Thymus (tissue), 11 donors: Measurements from ENCODE around the gene HOXD12. TPM values are rescaled to one million over a fixed set of nuclear protein-coding genes. Genes with fewer than 3 reads are reported as not detected.

ENCODE experiments used
- DNase-seq, 9 donors: peaks; one replicate each; pipeline ENCODE4 v3.0.0-alpha.2; 2013; ENCODE audit warnings: low spot score in 9 of 9, low read depth in 6 of 9, missing footprints in 1 of 9
- H3K27ac ChIP-seq, 2 donors: one replicate each; pipeline ENCODE4 v1.5.1; 2013; ENCODE audit warnings: control low read depth in 1 of 2, low read depth in 1 of 2, low read length in 1 of 2, mild to moderate bottlenecking in 1 of 2, moderate library complexity in 1 of 2
- H3K27me3 ChIP-seq, 2 donors: one replicate each; pipeline ENCODE4 v1.5.1; 2013; ENCODE audit warnings: low read length in 1 of 2; ENCODE audit not compliant: control insufficient read depth in 2 of 2, insufficient read depth in 1 of 2
- H3K36me3 ChIP-seq, 2 donors: one replicate each; pipeline ENCODE4 v1.5.1; 2013; ENCODE audit warnings: low read length in 1 of 2, mild to moderate bottlenecking in 1 of 2, moderate library complexity in 1 of 2; ENCODE audit not compliant: control insufficient read depth in 2 of 2, insufficient read depth in 2 of 2
- H3K4me1 ChIP-seq, 2 donors: one replicate each; pipeline ENCODE4 v1.5.1; 2013; ENCODE audit warnings: low read length in 2 of 2; ENCODE audit not compliant: control insufficient read depth in 2 of 2, insufficient read depth in 2 of 2
- H3K4me3 ChIP-seq, 2 donors: one replicate each; pipeline ENCODE4 v1.5.1; 2013; ENCODE audit warnings: low read length in 2 of 2, control low read depth in 1 of 2, mild to moderate bottlenecking in 1 of 2
- H3K9me3 ChIP-seq, 2 donors: one replicate each; pipeline ENCODE4 v1.5.1; 2013; ENCODE audit warnings: low read length in 1 of 2, mild to moderate bottlenecking in 1 of 2; ENCODE audit not compliant: control insufficient read depth in 2 of 2, insufficient read depth in 1 of 2
- WGBS: extraction: QIAGEN DNeasy Blood & Tissue Kit; methylation state at CpG from one replicate; pipeline ENCODE4 v1.1.7; 2013; 5-methylcytosine and 5-hydroxymethylcytosine counted together
- polyA plus RNA-seq: library from polyadenylated mRNA; stranded (reverse); fragments of 200-250 nt; gene quantifications from one replicate; pipeline ENCODE4 v1.2.3, GENCODE V29; 2013
- total RNA-seq: library from RNA; stranded (reverse); fragments of 120-200 nt; gene quantifications from one replicate; pipeline ENCODE4 v1.2.4, GENCODE V29; 2013
- donor health status: healthy.

HOXD12 gene
- total and polyA plus RNA-seq, 2 donors: not detected

GRCh38 chr2:176103194-176103593, 3.6 kb downstream of the HOXD12 start:
- H3K27ac ChIP-seq: no peak overlapping the region
- 24% methylated on average over 7 of the region's 7 CpGs for WGBS
- DNase-seq: no peak
- H3K36me3 ChIP-seq: no peaks in the 10 kb centered on the region
- peaks cover 0 to 3% of the 10 kb centered on the region in 2 donors for H3K4me1 ChIP-seq
- peaks cover 92 to 98% of the 10 kb centered on the region in 2 donors for H3K27me3 ChIP-seq
- peaks cover 1 to 13% of the 10 kb centered on the region in 2 donors for H3K9me3 ChIP-seq
- no peak overlapping the region for H3K4me3 ChIP-seq

- 9% methylated on average over 17 of the region's 17 CpGs for WGBS
- DNase-seq: no peak
- Histone ChIP-seq H3K36me3 (no peaks in the 10 kb centered on the region), H3K4me3 (no peak overlapping the region), H3K27me3 (peaks cover 92 to 98% of the 10 kb centered on the region in 2 donors), H3K9me3 (peaks cover 1 to 13% of the 10 kb centered on the region in 2 donors), H3K4me1 (peaks cover 0 to 3% of the 10 kb centered on the region in 2 donors), H3K27ac (no peak overlapping the region)
These were observed 4.2 kb downstream of the HOXD12 start for GRCh38 chr2:176103742-176104315.

DNA sequence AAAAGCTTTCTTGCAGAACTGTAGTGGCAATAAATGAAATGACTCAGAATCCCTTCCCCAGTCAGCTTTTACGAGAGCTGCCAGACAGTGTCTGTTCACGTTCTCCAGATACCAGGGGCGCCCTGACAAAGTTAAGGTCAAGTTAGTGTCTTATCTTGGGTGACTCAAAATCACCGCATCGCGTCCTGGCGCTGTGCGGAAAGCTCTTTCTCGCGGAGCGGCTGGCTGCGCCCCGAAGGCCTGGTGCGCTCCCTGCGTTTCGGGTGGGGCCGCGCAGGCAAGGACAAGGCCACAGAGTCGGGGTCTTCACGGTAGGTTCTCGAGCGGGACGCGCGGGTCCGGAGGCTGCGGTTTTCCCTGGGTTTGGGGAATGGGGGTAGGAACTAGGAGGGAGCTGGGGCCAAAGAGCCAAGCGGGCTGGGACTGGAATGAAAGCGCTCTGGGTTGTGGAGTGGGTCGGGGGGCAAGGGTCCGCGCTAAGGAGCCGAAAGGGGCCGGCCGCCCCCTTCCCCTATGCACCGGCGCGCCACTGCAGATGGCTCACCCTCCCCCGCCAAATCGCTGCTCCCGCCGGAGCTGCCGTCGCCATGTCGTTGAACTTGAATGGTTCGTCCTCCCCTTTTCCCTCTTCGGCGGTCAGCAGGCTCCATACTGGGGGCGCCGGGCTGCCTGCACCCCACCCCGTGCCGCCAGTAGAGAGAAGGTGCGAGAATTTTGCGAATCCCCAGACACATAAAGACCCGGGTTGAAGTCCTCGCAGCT, 4.9 kb downstream of the HOXD12 start:
- WGBS: 7% methylated on average over 56 of the region's 56 CpGs
- H3K27me3 ChIP-seq: peaks cover 92 to 98% of the 10 kb centered on the region in 2 donors
- H3K4me1 ChIP-seq: peaks cover 0 to 3% of the 10 kb centered on the region in 2 donors
- no peak for DNase-seq
- no peak overlapping the region for H3K27ac ChIP-seq
- no peak overlapping the region for H3K4me3 ChIP-seq
- peaks cover 1 to 13% of the 10 kb centered on the region in 2 donors for H3K9me3 ChIP-seq
- H3K36me3 ChIP-seq: no peaks in the 10 kb centered on the region

- peaks cover 0 to 3% of the 10 kb centered on the region in 2 donors for H3K4me1 ChIP-seq
- H3K27me3 ChIP-seq: peaks cover 91 to 98% of the 10 kb centered on the region in 2 donors
These were observed 5.6 kb downstream of the HOXD12 start for GRCh38 chr2:176105078-176105729.

GRCh38 chr2:176105730-176106580, 6.4 kb downstream of the HOXD12 start:
- peaks cover 0 to 4% of the 10 kb centered on the region in 2 donors for H3K9me3 ChIP-seq
- no peaks in the 10 kb centered on the region for H3K36me3 ChIP-seq
- H3K4me3 ChIP-seq: no peak overlapping the region
- no peak overlapping the region for H3K27ac ChIP-seq
- WGBS: 7% methylated on average over 25 of the region's 25 CpGs
- DNase-seq: no peak
- peaks cover 89 to 98% of the 10 kb centered on the region in 2 donors for H3K27me3 ChIP-seq
- peaks cover 0 to 3% of the 10 kb centered on the region in 2 donors for H3K4me1 ChIP-seq

More at GRCh38 chr2:176105078-176105729, 5.6 kb downstream of the HOXD12 start:
- no peaks in the 10 kb centered on the region for H3K36me3 ChIP-seq
- H3K27ac ChIP-seq: no peak overlapping the region
- no peak for DNase-seq
- H3K4me3 ChIP-seq: no peak overlapping the region
- 11% methylated on average over 25 of the region's 25 CpGs for WGBS
- peaks cover 0 to 9% of the 10 kb centered on the region in 2 donors for H3K9me3 ChIP-seq

- Histone ChIP-seq H3K36me3 (no peaks in the 10 kb centered on the region), H3K4me3 (no peak within 1 kb of the TSS), H3K4me1 (peaks cover 0 to 3% of the 10 kb centered on the region in 2 donors), H3K9me3 (peaks cover 0 to 4% of the 10 kb centered on the region in 2 donors), H3K27ac (no peak within 1 kb of the TSS), H3K27me3 (peaks cover 93 to 98% of the 10 kb centered on the region in 2 donors)
- WGBS: 4% methylated on average over 85 of the region's 85 CpGs
- DNase-seq: no peak
These were observed 7.3 kb downstream of the HOXD12 start, which contains the start of gene HOXD11 for GRCh38 chr2:176106581-176107539. Gene HOXD11 (plus strand): TSS chr2:176107280. CDS start chr2:176107356, 76 bp downstream.

DNA sequence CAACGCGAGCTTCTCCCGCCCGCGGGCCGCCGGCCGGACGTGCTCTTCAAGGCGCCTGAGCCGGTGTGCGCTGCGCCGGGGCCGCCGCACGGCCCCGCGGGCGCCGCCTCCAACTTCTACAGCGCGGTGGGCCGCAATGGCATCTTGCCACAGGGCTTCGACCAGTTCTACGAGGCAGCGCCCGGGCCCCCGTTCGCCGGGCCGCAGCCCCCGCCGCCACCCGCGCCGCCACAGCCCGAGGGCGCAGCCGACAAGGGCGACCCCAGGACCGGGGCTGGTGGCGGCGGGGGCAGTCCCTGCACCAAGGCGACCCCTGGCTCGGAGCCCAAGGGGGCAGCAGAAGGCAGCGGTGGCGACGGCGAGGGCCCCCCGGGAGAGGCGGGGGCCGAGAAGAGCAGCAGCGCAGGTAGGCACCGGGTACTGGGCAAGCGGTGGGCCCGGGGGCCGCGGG, 8.2 kb downstream of the HOXD12 start:
- Histone ChIP-seq H3K4me1 (peaks cover 0 to 3% of the 10 kb centered on the region in 2 donors), H3K4me3 (no peak overlapping the region), H3K27me3 (peaks cover 93 to 98% of the 10 kb centered on the region in 2 donors), H3K27ac (no peak overlapping the region), H3K36me3 (no peaks in the 10 kb centered on the region), H3K9me3 (peaks cover 0 to 4% of the 10 kb centered on the region in 2 donors)
- 5% methylated on average over 59 of the region's 59 CpGs for WGBS
- no peak for DNase-seq
